GM12891 (cell line): Measurements from ENCODE around the gene NPPC.

Experiments
- DNase-seq: peaks from one replicate; pipeline ENCODE4 v3.0.0; 2011; ENCODE audit warnings: low spot score; ENCODE audit not compliant: insufficient read length
- FAIRE-seq: peaks from 2 replicates; lab custom pipeline; 2011; peaks lifted over from hg19 to GRCh38; lab: Jason Lieb, UNC
- PAX5 ChIP-seq: IDR thresholded peaks from 2 replicates; pipeline ENCODE4 v1.6.1; 2011; ENCODE audit warnings: low read length, moderate library complexity, mild to moderate bottlenecking; ENCODE audit not compliant: insufficient read depth, severe bottlenecking
- POLR2A ChIP-seq: IDR thresholded peaks from 2 replicates; pipeline ENCODE4 v1.6.1; 2011; ENCODE audit warnings: low read depth, low read length, control low read depth
- POLR2AphosphoS5 ChIP-seq: IDR thresholded peaks from 2 replicates; pipeline ENCODE4 v1.6.1; 2011; ENCODE audit warnings: low read depth, low read length, control low read depth
- POU2F2 ChIP-seq: IDR thresholded peaks from 2 replicates; pipeline ENCODE4 v1.6.1; 2011; ENCODE audit warnings: low read depth, mild to moderate bottlenecking, control low read depth, low read length, moderate library complexity
- SPI1 ChIP-seq: IDR thresholded peaks from 2 replicates; pipeline ENCODE4 v1.6.1; 2011; ENCODE audit warnings: low read depth, low read length, control low read depth
- TAF1 ChIP-seq: IDR thresholded peaks from 2 replicates; pipeline ENCODE4 v1.6.1; 2011; ENCODE audit warnings: low read depth, low read length, control low read depth

NPPC gene

DNA sequence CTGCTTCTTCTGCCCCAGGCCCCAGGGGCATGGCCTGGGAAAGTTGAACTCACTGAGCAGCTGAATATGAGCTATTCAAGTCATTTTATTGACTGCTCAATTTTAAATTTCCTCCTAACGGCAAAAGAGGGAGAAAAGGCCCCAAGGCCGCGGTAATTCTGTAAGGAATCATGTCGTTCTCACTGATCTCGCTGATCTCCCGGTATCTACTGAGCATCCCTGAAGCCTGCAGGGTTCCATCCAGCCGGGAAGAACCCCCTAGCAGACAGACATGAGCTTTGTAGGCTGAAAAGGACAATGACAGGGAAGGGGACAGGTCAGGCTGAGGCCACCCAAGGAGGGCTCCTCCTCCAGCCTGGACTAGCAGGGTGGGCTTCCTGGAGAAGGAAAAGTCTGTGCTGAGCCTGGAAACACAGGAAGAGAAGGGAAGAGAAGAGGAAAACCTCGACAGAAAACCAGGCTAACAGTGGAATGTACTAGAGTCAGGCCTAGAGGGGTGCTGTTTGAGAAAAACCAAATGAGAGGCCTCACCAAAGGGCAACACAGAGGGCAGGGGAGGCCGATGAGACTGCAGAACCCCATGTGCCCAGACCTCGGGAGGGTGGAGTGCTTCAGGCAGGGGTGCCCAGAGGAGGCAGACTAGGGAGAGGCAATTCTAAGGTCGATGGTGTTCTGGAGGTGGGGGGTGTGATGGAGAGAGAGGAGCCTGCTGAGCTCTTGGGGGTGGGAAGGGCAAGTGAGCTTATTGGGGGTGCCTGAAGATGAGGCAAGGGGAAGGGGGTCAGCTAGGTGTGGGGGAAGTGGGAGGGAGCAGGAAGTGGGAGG is 2.9 kb upstream of the NPPC start:
- TF ChIP-seq SPI1, result no peak
- TF ChIP-seq POU2F2, result no peak
- FAIRE-seq (no peak), DNase-seq (no peak)

DNA sequence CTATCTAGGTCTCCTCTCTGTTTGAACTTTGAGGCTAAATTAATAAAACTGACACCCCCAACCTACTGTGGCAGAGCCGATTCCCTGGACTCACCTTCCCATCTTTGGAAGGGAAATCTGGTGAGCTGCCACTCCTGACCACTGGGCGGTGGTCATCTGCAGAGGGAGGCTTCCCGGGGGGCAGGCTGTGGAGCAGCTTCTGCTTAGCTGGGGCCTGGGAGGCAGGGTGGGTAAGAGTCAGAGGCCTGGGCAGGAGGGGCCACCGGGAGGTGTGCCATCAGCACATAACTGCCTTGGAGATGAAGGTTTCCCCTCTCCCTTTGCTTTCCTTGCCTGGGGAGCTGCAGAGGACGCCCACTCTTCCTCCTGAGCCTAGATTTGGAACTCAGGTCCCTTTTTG is 2.3 kb upstream of the NPPC start:
- DNase-seq (no peak), FAIRE-seq (no peak)
- TF ChIP-seq SPI1 (no peak), PAX5 (no peak), TAF1 (no peak), POU2F2 (no peak), POLR2AphosphoS5 (no peak), POLR2A (no peak)

DNA sequence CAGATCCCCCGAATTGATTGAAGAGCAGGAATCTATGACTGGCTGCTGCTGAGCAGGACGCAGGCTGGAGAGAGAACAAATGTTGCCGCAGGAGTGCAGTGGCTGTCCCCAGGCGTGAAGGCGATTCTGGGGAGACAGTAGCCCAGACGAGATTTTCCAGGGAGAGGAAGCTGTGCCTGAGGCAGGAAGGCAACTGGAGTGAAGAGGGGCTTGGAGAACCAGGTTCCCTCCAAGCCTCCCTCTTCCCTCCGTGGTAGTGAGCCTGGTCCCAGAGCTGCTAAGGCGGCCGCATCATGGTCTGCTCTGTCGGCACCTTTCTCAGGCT is 1.3 kb upstream of the NPPC start:
- FAIRE-seq (no peak), DNase-seq (no peak)
- TF ChIP-seq POLR2AphosphoS5 (no peak), TAF1 (no peak), SPI1 (no peak), POLR2A (no peak), PAX5 (no peak), POU2F2 (no peak)

DNA sequence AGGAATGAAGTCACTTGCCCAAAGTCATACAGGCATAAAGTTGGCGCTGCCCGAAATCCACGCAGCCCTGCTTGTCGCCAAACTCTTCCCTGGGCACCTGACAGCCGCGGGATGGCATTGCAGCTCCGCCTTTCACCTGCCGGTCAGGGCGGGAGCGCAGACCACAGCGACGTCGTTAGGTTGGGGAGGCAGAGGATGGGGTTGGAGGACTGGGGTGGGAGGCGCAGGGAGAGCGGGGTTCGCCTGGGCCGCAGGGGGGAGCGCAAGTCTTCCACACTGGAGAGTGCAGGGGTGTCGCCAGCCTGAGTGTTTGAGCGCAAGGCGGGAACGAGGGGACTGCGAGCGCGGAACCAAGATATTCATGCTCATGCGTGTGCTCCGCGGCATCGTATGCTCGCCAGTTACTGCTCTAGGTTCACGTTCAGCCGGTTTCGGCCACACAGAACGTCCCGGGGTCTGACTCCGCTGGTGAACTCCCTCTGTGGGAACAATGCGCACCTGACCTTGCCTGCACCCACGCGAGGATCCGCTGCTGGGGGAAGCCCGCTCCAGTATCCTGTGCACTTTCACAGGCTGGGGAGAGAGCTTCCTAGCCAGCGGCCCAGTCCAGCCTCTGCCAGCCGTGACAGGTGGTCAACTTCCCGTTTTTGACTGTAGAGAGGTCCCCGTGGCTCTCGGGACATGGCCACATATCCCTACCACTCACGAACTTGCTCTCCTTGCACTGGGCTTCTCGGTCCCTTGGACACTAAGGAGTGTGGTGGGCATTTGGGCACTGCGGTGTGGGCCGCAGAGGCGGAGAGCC is 767 bp upstream of the NPPC start:
- FAIRE-seq, result no peak
- TF ChIP-seq POU2F2 (no peak), TAF1 (no peak), POLR2AphosphoS5 (no peak), PAX5 (no peak)
- DNase-seq, result no peak

DNA sequence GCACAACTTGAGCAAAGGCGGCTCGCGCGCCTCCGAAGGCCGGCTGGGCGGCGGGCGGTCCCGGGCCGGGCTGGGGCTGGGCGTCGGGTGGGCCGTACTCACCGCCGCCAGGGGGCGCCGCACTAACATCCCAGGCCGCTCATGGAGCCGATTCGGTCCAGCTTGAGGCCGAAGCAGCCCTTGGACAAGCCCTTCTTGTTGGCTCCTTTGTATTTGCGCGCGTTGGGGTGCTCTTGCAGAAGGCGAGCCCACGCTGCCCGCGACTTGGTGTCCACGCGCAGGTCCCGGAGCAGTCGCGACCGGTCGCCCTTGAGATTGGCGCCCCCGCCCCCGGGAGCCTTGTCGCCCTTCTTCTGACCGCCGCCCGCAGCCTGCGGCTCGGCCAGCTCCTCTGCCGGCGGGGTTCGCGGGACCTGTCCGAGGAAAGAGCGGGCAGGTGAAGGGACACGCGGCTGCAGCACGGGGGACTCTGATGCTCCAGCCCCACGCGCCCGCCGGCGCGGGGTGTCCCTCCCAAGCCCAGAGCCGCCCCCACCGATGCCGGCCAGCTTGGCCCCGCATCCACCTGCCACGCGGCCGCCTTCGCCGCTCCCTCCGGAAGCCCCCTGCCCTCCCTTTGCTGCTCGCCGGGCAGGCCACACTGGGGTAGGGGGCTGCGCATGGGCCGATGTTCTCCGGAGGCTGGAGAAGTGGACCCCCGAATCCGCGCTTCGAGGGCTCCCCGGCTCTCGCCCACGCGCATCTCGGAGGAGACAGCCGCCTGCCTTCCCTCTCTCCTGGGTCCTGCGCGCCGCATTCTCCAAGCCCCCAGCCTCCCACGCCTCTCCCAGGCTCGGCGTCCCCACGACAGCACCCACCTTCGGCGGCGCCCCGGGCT is 655 bp downstream of the NPPC start:
- FAIRE-seq (peak; percentile 96), DNase-seq (peak; percentile 90)
- TF ChIP-seq POLR2A (no peak), SPI1 (no peak), POU2F2 (no peak), POLR2AphosphoS5 (no peak), PAX5 (no peak), TAF1 (no peak)

DNA sequence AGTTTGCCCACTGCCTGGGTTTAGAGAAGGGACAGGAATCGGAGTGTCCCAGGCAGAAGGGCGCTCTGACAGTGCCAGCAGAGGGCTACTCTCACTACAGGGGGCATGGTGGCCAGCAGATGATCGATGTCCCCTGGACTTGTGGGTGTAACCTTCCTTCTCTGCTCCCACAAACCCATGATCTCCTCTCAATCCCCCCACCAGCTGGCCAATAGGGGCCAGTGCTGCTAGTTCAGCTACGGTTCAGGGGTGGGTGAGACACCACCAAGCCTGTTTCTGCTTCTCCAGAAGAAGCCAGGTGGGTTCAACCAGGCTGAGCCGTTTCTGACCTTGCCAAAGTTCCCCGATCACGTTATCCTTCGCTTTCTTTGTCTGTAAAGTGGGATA is 1.3 kb downstream of the NPPC start:
- no peak for DNase-seq
- peak; percentile 23 for FAIRE-seq
- TF ChIP-seq SPI1, result no peak
- no peak for TF ChIP-seq TAF1
- no peak for TF ChIP-seq POLR2A
- TF ChIP-seq POU2F2, result no peak
- TF ChIP-seq POLR2AphosphoS5, result no peak
- no peak for TF ChIP-seq PAX5

DNA sequence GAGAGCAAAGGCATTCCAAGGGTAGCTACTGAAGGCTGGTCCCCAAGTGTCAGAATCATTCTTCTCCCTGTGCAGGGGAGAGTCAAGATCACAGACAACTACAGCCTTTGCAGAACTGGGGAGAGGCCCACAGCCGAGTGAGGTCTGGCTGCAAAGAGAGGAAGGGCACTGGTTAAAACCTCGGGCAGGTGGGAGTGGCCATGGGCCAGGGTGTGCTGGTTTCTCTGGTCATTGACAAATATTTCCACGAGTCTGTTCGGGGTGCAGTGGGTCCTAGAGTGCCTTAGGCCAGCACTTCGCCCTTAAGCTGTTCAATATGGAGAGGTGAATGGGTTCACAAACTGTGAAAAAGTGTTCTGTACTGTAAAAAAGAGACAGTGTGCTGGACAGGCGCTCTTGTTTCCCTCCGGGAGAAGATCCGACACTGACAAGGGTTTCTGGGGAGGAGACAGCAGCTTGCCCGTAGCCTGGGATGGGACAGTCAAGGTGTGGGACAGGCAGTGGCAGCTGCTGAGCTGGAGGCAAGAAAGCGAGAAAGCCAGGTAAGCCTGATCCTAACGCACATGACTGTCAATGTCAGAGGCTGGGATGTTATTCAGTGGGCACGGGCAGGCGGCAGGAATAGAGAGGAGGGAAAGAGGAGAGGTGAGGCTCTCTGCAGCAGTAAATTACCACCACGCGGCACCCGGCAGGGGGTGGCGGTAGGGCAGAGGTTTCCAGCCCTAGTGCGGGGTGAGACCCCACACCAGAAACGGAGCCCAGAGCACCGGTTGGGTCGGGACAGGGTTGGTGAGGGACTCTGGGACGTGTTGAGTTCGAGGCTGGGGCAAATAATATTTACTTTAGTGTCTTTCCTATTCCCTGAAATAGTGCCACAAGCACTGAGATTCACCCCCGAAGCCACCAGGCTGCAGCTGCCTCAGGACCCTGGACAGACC is 2.0 kb downstream of the NPPC start:
- FAIRE-seq (peak; percentile 38), DNase-seq (no peak)
- TF ChIP-seq SPI1, result no peak
- no peak for TF ChIP-seq TAF1
- TF ChIP-seq POLR2AphosphoS5, result no peak
- TF ChIP-seq PAX5, result no peak
- TF ChIP-seq POU2F2, result no peak
- no peak for TF ChIP-seq POLR2A

DNA sequence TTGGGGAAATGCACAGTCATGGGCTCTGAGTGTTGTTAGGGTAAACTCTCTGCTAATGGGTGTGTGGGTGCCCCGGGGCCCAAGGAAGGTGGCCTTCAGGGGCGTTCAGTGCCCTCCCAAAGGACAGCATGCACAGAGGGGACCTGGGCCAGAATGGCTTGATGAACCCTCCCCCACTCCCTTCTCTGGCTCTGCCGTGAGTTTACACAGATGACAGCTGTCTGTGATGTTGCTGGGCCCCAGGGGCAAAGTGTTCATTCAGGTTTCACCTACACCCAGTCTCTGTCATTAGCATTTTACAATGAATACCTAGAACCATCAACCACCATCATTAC is 3.2 kb downstream of the NPPC start:
- no peak for FAIRE-seq
- no peak for DNase-seq
- no peak for TF ChIP-seq POLR2A
- TF ChIP-seq PAX5, result no peak
- TF ChIP-seq TAF1, result no peak
- no peak for TF ChIP-seq SPI1
- no peak for TF ChIP-seq POU2F2
- TF ChIP-seq POLR2AphosphoS5, result no peak
